NCI-H446 treated with DMSO at 0.1 percent for 48 hours (cell line): Measurements from ENCODE around the gene PGK2.
"Not testable (repeated sequence)": the region's sequence is repeated elsewhere in the genome, so short reads cannot be mapped to it uniquely, and the experiment has no call there.

ENCODE experiments used
- DNase-seq: peaks from one replicate; lab custom pipeline; 2025; lab: John Stamatoyannopoulos, UW

PGK2 gene

GRCh38 chr6:49787176-49787575 is at the start of gene PGK2:
Gene PGK2, minus strand, starts transcription at chr6:49787285. Its CDS starts 98 bp downstream, at chr6:49787187.
- DNase-seq, result peak; percentile 4

GRCh38 chr6:49835140-49835539 is 48.1 kb upstream of the PGK2 start:
- DNase-seq, result no peak

- no peak for DNase-seq
Measured at GRCh38 chr6:49833386-49833785, 46.3 kb upstream of the PGK2 start.

- DNase-seq, result no peak
Measured at GRCh38 chr6:49826743-49827406, 39.8 kb upstream of the PGK2 start.

- no peak for DNase-seq
Measured at GRCh38 chr6:49815166-49815565, 28.1 kb upstream of the PGK2 start.

GRCh38 chr6:49813248-49813647 is 26.2 kb upstream of the PGK2 start:
- DNase-seq, result no peak

GRCh38 chr6:49806145-49806544 is 19.1 kb upstream of the PGK2 start:
- no peak for DNase-seq

GRCh38 chr6:49805246-49805645 is 18.2 kb upstream of the PGK2 start:
- DNase-seq, result no peak

- no peak for DNase-seq
Measured at GRCh38 chr6:49801525-49801924, 14.4 kb upstream of the PGK2 start.

- no peak for DNase-seq
Measured at GRCh38 chr6:49799090-49799489, 12.0 kb upstream of the PGK2 start.

GRCh38 chr6:49796842-49797455 is 9.9 kb upstream of the PGK2 start:
- not testable (repeated sequence) for DNase-seq

- DNase-seq, result no peak
Measured at GRCh38 chr6:49790341-49790740, 3.3 kb upstream of the PGK2 start.

GRCh38 chr6:49784272-49784671 is 2.8 kb downstream of the PGK2 start:
- DNase-seq, result no peak

- no peak for DNase-seq
Measured at GRCh38 chr6:49782725-49783124, 4.4 kb downstream of the PGK2 start.

GRCh38 chr6:49782293-49782692 is 4.8 kb downstream of the PGK2 start:
- DNase-seq, result no peak

GRCh38 chr6:49776444-49776843 is 10.6 kb downstream of the PGK2 start:
- no peak for DNase-seq

- DNase-seq, result no peak
Measured at GRCh38 chr6:49775043-49775442, 12.0 kb downstream of the PGK2 start.

- no peak for DNase-seq
Measured at GRCh38 chr6:49772285-49772684, 14.8 kb downstream of the PGK2 start.

GRCh38 chr6:49766762-49767161 is 20.3 kb downstream of the PGK2 start:
- no peak for DNase-seq

- DNase-seq, result no peak
Measured at GRCh38 chr6:49764571-49765236, 22.4 kb downstream of the PGK2 start.

GRCh38 chr6:49744259-49744658 is 42.8 kb downstream of the PGK2 start, which contains the start of gene CRISP3:
Gene CRISP3, minus strand, starts transcription at chr6:49744388. Its CDS starts 21 bp downstream, at chr6:49744367.
- no peak for DNase-seq

GRCh38 chr6:49743429-49743828 is 43.7 kb downstream of the PGK2 start:
- DNase-seq, result no peak

- DNase-seq, result no peak
Measured at GRCh38 chr6:49739423-49739822, 47.7 kb downstream of the PGK2 start.
